SU-DHL-6 (cell line): ENCODE results near the gene DPP6.

Experiments used
- EZH2phosphoT487 ChIP-seq: fragments of 200-600 bp; sonication (generic), shearing (Covaris generic); conservative IDR thresholded peaks from 2 replicates; pipeline ENCODE4 v1.6.1; 2018; ENCODE audit warnings: mild to moderate bottlenecking, antibody characterized with exemption, low read length, moderate library complexity, mixed read lengths
- TF ChIP-seq, protein P1 (sequence below): fragments of 200-600 bp; sonication (generic); IDR thresholded peaks from one replicate; pipeline ENCODE4 v1.5.1; 2017; ENCODE audit warnings: antibody characterized with exemption, mild to moderate bottlenecking, low read length, moderate library complexity; ENCODE audit not compliant: insufficient read depth, poor library complexity, severe bottlenecking

DNA sequence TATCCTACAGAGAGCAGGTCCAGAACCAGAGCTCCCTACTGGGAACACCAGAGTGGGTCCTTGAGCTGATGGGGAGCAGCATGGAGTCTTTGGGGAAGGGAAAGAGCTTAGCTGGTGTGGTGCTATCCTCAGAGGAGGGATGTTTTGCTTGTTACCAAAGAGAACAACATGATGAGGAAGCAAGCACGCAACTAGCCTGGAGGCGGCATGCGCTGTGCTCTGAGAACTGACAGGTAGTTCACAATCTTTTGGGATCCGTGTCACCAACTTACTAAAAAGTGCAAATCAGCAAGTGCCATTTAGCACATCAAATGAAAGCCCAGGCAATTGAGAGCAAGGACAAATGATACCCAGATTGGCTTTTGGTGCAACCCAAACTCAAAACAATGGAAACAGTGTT is 257.9 kb downstream of the DPP6 start:
- TF ChIP-seq, protein P1, sequence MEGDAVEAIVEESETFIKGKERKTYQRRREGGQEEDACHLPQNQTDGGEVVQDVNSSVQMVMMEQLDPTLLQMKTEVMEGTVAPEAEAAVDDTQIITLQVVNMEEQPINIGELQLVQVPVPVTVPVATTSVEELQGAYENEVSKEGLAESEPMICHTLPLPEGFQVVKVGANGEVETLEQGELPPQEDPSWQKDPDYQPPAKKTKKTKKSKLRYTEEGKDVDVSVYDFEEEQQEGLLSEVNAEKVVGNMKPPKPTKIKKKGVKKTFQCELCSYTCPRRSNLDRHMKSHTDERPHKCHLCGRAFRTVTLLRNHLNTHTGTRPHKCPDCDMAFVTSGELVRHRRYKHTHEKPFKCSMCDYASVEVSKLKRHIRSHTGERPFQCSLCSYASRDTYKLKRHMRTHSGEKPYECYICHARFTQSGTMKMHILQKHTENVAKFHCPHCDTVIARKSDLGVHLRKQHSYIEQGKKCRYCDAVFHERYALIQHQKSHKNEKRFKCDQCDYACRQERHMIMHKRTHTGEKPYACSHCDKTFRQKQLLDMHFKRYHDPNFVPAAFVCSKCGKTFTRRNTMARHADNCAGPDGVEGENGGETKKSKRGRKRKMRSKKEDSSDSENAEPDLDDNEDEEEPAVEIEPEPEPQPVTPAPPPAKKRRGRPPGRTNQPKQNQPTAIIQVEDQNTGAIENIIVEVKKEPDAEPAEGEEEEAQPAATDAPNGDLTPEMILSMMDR, result no peak
- no peak for TF ChIP-seq EZH2phosphoT487
